GM13976 (cell line): ENCODE results near the gene RFX3.

ENCODE experiments used
- DNase-seq: peaks from one replicate; pipeline ENCODE4 v3.0.0; 2012; ENCODE audit warnings: low spot score
- CTCF ChIP-seq: IDR thresholded peaks from 2 replicates; pipeline ENCODE4 v1.5.1; 2012; ENCODE audit warnings: borderline replicate concordance, mild to moderate bottlenecking; ENCODE audit not compliant: insufficient read depth; ENCODE audit errors: extremely low read depth, missing control alignments, control extremely low read depth
- in situ Hi-C: fragments of 300-500 bp; cut with MboI; formaldehyde crosslinking; loops from one replicate; pipeline ENCODE4 v1.12.0; 2022; ENCODE audit warnings: low sequenced_read_pairs, mixed read lengths, inconsistent platforms; ENCODE audit not compliant: unreplicated experiment

Gene RFX3

DNA sequence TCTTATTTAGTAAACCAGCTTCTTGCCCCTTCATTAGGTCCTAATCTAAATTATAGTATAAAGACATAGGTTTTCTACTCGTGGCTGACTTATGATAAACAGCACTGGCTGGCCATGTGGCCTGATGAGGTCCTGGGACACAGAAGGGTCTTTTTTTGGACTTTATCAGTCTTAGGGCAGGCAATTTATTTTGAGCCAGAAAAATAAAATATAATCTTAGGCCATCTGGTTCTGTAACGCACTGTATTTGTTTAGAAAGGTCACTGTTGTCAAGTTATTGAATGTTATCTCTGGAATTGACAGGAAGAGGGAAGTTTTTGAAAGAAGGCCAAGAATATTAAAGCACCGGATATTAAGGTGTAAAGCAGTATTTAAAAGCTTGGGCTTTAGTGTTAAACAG lies 53.9 kb downstream of the RFX3 start:
- TF ChIP-seq CTCF = no peak
- in situ Hi-C loops = loop anchor here (25.0 kb wide), 2 partner anchors 610 to 640 kb away; no protein-coding TSS in a partner anchor
- no peak for DNase-seq

GRCh38 chr9:3468421-3469205 lies 57.2 kb downstream of the RFX3 start:
- in situ Hi-C loops = loop anchor here (25.0 kb wide), 2 partner anchors 606 to 644 kb away; no protein-coding TSS in a partner anchor
- no peak for DNase-seq
- no peak for TF ChIP-seq CTCF

GRCh38 chr9:3467593-3468219 lies 58.1 kb downstream of the RFX3 start:
- peak; percentile 98 for TF ChIP-seq CTCF
- DNase-seq = peak; percentile 51
- in situ Hi-C loops = loop anchor here (25.0 kb wide), 2 partner anchors 605 to 645 kb away; no protein-coding TSS in a partner anchor

- in situ Hi-C loops = loop anchor here (25.0 kb wide), 2 partner anchors 602 to 648 kb away; no protein-coding TSS in a partner anchor
- DNase-seq = no peak
- no peak for TF ChIP-seq CTCF
These were observed 61.7 kb downstream of the RFX3 start for GRCh38 chr9:3464033-3464638.

- no peak for TF ChIP-seq CTCF
- no peak for DNase-seq
- in situ Hi-C loops = loop anchor here (25.0 kb wide), 2 partner anchors 597 to 653 kb away; no protein-coding TSS in a partner anchor
These were observed 66.9 kb downstream of the RFX3 start for GRCh38 chr9:3458806-3459475.

GRCh38 chr9:3457175-3457574 lies 68.6 kb downstream of the RFX3 start:
- no peak for DNase-seq
- TF ChIP-seq CTCF = no peak
- in situ Hi-C loops = loop anchor here (25.0 kb wide), 2 partner anchors 595 to 655 kb away; no protein-coding TSS in a partner anchor
